ENCODE measurements around the gene ECHS1. TPM values are rescaled to one million over a fixed set of nuclear protein-coding genes. Genes with fewer than 3 reads are reported as not detected.
A peak's percentile ranks its signal among the peaks of the same experiment; 100 is the strongest.

The ECHS1 gene
- total RNA-seq, 3 donors from 2014 or later, result 97.7 to 180 (median 151) TPM

GRCh38 chr10:133332936-133333699 lies 40.0 kb downstream of the ECHS1 start:
- TF ChIP-seq CTCF (IDR thresholded peaks at IDR 0.05), result no peak
- no peak for DNase-seq
- intact Hi-C loops (cut with DNase I, micrococcal nuclease), result no loop called here
- no peak overlapping the region for H3K4me3 ChIP-seq
- ATAC-seq, result no peak
- H3K36me3 ChIP-seq (ENCODE audit: low read depth), result no peaks in the 10 kb centered on the region
- peaks cover 19% of the 10 kb centered on the region for H3K4me1 ChIP-seq (ENCODE audit: low read depth)
- H3K9me3 ChIP-seq, result no peaks in the 10 kb centered on the region

DNA sequence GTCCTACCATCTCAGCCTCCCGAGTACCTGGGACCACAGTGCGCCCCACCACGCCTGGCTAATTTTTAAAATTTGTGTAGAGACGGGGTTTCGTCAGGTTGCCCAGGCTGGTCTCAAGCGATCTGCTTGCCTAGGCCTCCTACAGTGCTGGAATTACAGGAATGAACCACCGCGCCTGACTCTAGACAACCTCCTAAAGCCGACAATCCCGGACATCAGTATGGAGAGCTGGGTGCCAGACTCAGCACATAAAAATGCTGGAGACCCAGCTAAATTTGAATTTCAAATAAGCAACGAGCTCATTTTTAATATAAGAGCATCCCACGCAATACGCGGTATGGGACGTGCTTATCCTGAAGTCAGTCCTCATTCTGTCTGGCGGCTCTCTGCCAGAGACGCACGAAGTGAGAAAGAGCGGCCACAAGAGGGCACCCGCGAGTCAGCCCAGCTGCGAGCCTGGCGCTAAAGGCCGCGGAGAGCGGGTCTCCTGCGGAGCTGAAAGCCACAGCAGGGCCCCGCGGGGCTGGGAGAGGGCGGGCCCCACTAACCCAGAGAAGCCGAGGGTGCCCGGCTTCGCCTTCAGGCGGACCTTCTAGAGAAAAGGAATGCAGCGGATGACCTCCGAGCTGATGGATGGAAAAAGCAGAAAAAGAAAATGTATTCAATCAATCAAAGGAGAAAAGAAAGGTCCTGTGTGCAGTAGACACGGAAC lies 43.5 kb downstream of the ECHS1 start:
- Histone ChIP-seq H3K9me3 (no peaks in the 10 kb centered on the region), H3K4me3 (no peak overlapping the region), H3K36me3 (ENCODE audit: low read depth) (no peaks in the 10 kb centered on the region), H3K4me1 (ENCODE audit: low read depth) (peaks cover 19% of the 10 kb centered on the region)
- TF ChIP-seq CTCF (IDR thresholded peaks at IDR 0.05), result peak; percentile 92
- intact Hi-C loops (cut with DNase I, micrococcal nuclease), result no loop called here
- DNase-seq, result peak; percentile 80 to 92 (median 90)
- ATAC-seq, result peak; percentile 93

- intact Hi-C loops (cut with DNase I, micrococcal nuclease), result no loop called here
- DNase-seq, result no peak
- no peaks in the 10 kb centered on the region for H3K9me3 ChIP-seq
- no peak for TF ChIP-seq CTCF (IDR thresholded peaks at IDR 0.05)
- no peaks in the 10 kb centered on the region for H3K36me3 ChIP-seq (ENCODE audit: low read depth)
- no peak overlapping the region for H3K4me3 ChIP-seq
- peaks cover 19% of the 10 kb centered on the region for H3K4me1 ChIP-seq (ENCODE audit: low read depth)
- ATAC-seq, result no peak
Observed at GRCh38 chr10:133328358-133329343, 44.5 kb downstream of the ECHS1 start.

GRCh38 chr10:133327651-133328357 lies 45.4 kb downstream of the ECHS1 start:
- Histone ChIP-seq H3K4me3 (no peak overlapping the region), H3K36me3 (ENCODE audit: low read depth) (no peaks in the 10 kb centered on the region), H3K9me3 (no peaks in the 10 kb centered on the region), H3K4me1 (ENCODE audit: low read depth) (peaks cover 19% of the 10 kb centered on the region)
- peak in 1 of 3 donors; percentile 22 for DNase-seq
- intact Hi-C loops (cut with DNase I, micrococcal nuclease), result no loop called here
- ATAC-seq, result no peak
- TF ChIP-seq CTCF (IDR thresholded peaks at IDR 0.05), result no peak
